NCI-H2196 (cell line): ENCODE measurements around the gene PNKD.
A peak's percentile ranks its signal among the peaks of the same experiment; 100 is the strongest.

Experiments
- DNase-seq: peaks from one replicate; lab custom pipeline; 2025; ENCODE audit not compliant: unreplicated experiment; lab: John Stamatoyannopoulos, UW

The PNKD gene

GRCh38 chr2:218269900-218270720, at the start of gene PNKD, which contains the start of gene AAMP:
TSS of gene PNKD (plus strand) at chr2:218270519. CDS start at chr2:218270536, 17 bp downstream.
TSS of gene AAMP (minus strand) at chr2:218270137. CDS start at chr2:218270086, 51 bp downstream.
- DNase-seq: peak; percentile 99

GRCh38 chr2:218221000-218221399, 49.3 kb upstream of the PNKD start:
- DNase-seq: no peak

GRCh38 chr2:218223046-218223445, 47.3 kb upstream of the PNKD start:
- no peak for DNase-seq

- no peak for DNase-seq
These were observed 46.1 kb upstream of the PNKD start for GRCh38 chr2:218224186-218224585.

- DNase-seq: no peak
These were observed 43.4 kb upstream of the PNKD start for GRCh38 chr2:218226903-218227302.

GRCh38 chr2:218228366-218229090, 41.8 kb upstream of the PNKD start:
- DNase-seq: no peak

GRCh38 chr2:218229239-218229638, 41.1 kb upstream of the PNKD start:
- no peak for DNase-seq

GRCh38 chr2:218229851-218230250, 40.5 kb upstream of the PNKD start:
- DNase-seq: no peak

- DNase-seq: no peak
These were observed 39.4 kb upstream of the PNKD start for GRCh38 chr2:218230882-218231281.

GRCh38 chr2:218233543-218233942, 36.8 kb upstream of the PNKD start:
- no peak for DNase-seq

GRCh38 chr2:218234521-218234920, 35.8 kb upstream of the PNKD start:
- no peak for DNase-seq

- no peak for DNase-seq
These were observed 35.3 kb upstream of the PNKD start for GRCh38 chr2:218235017-218235416.

GRCh38 chr2:218236829-218237228, 33.5 kb upstream of the PNKD start:
- DNase-seq: no peak

- no peak for DNase-seq
These were observed 31.4 kb upstream of the PNKD start for GRCh38 chr2:218238887-218239286.

GRCh38 chr2:218244204-218244603, 26.1 kb upstream of the PNKD start:
- no peak for DNase-seq

- DNase-seq: no peak
These were observed 25.7 kb upstream of the PNKD start for GRCh38 chr2:218244665-218245064.

- peak; percentile 25 for DNase-seq
These were observed 25.1 kb upstream of the PNKD start for GRCh38 chr2:218245214-218245613.

GRCh38 chr2:218249691-218250090, 20.6 kb upstream of the PNKD start:
- no peak for DNase-seq

- no peak for DNase-seq
These were observed 17.6 kb upstream of the PNKD start for GRCh38 chr2:218252509-218253231.

- DNase-seq: no peak
These were observed 17.1 kb upstream of the PNKD start for GRCh38 chr2:218253232-218253625.

- DNase-seq: no peak
These were observed 14.9 kb upstream of the PNKD start for GRCh38 chr2:218255446-218255845.
